Measurements from ENCODE around the gene LAMC1.

The LAMC1 gene

GRCh38 chr1:182984138-182984537, 39.1 kb upstream of the LAMC1 start:
- H3K27me3 ChIP-seq (ENCODE audit: insufficient read depth, low read length) = no peaks in the 10 kb centered on the region
- no peaks in the 10 kb centered on the region for H3K79me1 ChIP-seq (ENCODE audit: low read length)
- H3K4ac ChIP-seq (ENCODE audit: low read depth, low read length) = no peak overlapping the region
- no peak overlapping the region for H3K4me3 ChIP-seq (ENCODE audit: low read depth, low read length)
- no peak overlapping the region for H4K12ac ChIP-seq (ENCODE audit: low read depth, low read length)
- no peak overlapping the region for H3K4me2 ChIP-seq (ENCODE audit: low read length)
- H3K23ac ChIP-seq (ENCODE audit: low read length) = no peak overlapping the region
- no CpG with 5 or more reads among the region's 7 CpGs for WGBS (ENCODE audit: extremely low coverage, insufficient coverage, insufficient read length)
- H2AK5ac ChIP-seq (ENCODE audit: low read length) = no peak overlapping the region
- no peaks in the 10 kb centered on the region for H3K36me3 ChIP-seq (ENCODE audit: control insufficient read depth in 1 of 2, insufficient read depth in 2 of 2, low read length in 2 of 2)
- no peak overlapping the region for H3K9ac ChIP-seq (ENCODE audit: low read length)
- no peak overlapping the region for H4K8ac ChIP-seq (ENCODE audit: low read depth, low read length)
- no peak overlapping the region for H4K91ac ChIP-seq (ENCODE audit: low read depth, low read length)
- no peaks in the 10 kb centered on the region for H3K79me2 ChIP-seq (ENCODE audit: control insufficient read depth, insufficient read depth, low read length, poor library complexity)
- H3K18ac ChIP-seq (ENCODE audit: low read length) = no peak overlapping the region
- H3K14ac ChIP-seq (ENCODE audit: low read length) = no peak overlapping the region
- no peak for DNase-seq
- no peak overlapping the region for H2BK120ac ChIP-seq (ENCODE audit: insufficient read depth, low read length, poor library complexity)
- H3K27ac ChIP-seq (ENCODE audit: low read depth, low read length) = no peak overlapping the region
- no peak overlapping the region for H2BK12ac ChIP-seq (ENCODE audit: low read length)
- no peak overlapping the region for H2BK5ac ChIP-seq (ENCODE audit: low read depth, low read length, poor library complexity)
- H2AFZ ChIP-seq (ENCODE audit: insufficient read depth, low read length, poor library complexity) = no peak overlapping the region
- no peaks in the 10 kb centered on the region for H3K9me3 ChIP-seq (ENCODE audit: insufficient read depth, low read depth, low read length)
- H3K4me1 ChIP-seq (ENCODE audit: control insufficient read depth in 1 of 2, insufficient read depth in 2 of 2, low read length in 2 of 2) = no peaks in the 10 kb centered on the region

GRCh38 chr1:182984621-182985020, 38.6 kb upstream of the LAMC1 start:
- no peak overlapping the region for H2BK120ac ChIP-seq (ENCODE audit: insufficient read depth, low read length, poor library complexity)
- no peak overlapping the region for H3K18ac ChIP-seq (ENCODE audit: low read length)
- no peaks in the 10 kb centered on the region for H3K79me1 ChIP-seq (ENCODE audit: low read length)
- H3K36me3 ChIP-seq (ENCODE audit: control insufficient read depth in 1 of 2, insufficient read depth in 2 of 2, low read length in 2 of 2) = no peaks in the 10 kb centered on the region
- H4K8ac ChIP-seq (ENCODE audit: low read depth, low read length) = no peak overlapping the region
- no peak overlapping the region for H4K91ac ChIP-seq (ENCODE audit: low read depth, low read length)
- H3K4me2 ChIP-seq (ENCODE audit: low read length) = no peak overlapping the region
- H2BK12ac ChIP-seq (ENCODE audit: low read length) = no peak overlapping the region
- H3K4me1 ChIP-seq (ENCODE audit: control insufficient read depth in 1 of 2, insufficient read depth in 2 of 2, low read length in 2 of 2) = no peaks in the 10 kb centered on the region
- H3K79me2 ChIP-seq (ENCODE audit: control insufficient read depth, insufficient read depth, low read length, poor library complexity) = no peaks in the 10 kb centered on the region
- no peak overlapping the region for H2BK5ac ChIP-seq (ENCODE audit: low read depth, low read length, poor library complexity)
- H3K23ac ChIP-seq (ENCODE audit: low read length) = no peak overlapping the region
- no peak overlapping the region for H3K4me3 ChIP-seq (ENCODE audit: low read depth, low read length)
- no peak overlapping the region for H2AK5ac ChIP-seq (ENCODE audit: low read length)
- H3K27ac ChIP-seq (ENCODE audit: low read depth, low read length) = no peak overlapping the region
- no peak overlapping the region for H3K9ac ChIP-seq (ENCODE audit: low read length)
- no peaks in the 10 kb centered on the region for H3K27me3 ChIP-seq (ENCODE audit: insufficient read depth, low read length)
- H4K12ac ChIP-seq (ENCODE audit: low read depth, low read length) = no peak overlapping the region
- H2AFZ ChIP-seq (ENCODE audit: insufficient read depth, low read length, poor library complexity) = no peak overlapping the region
- WGBS (ENCODE audit: extremely low coverage, insufficient coverage, insufficient read length) = no CpG with 5 or more reads among the region's 1 CpG
- no peak overlapping the region for H3K4ac ChIP-seq (ENCODE audit: low read depth, low read length)
- no peak for DNase-seq
- H3K14ac ChIP-seq (ENCODE audit: low read length) = no peak overlapping the region
- no peaks in the 10 kb centered on the region for H3K9me3 ChIP-seq (ENCODE audit: insufficient read depth, low read depth, low read length)

GRCh38 chr1:182985876-182986275, 37.3 kb upstream of the LAMC1 start:
- Histone ChIP-seq H3K79me1 (ENCODE audit: low read length) (no peaks in the 10 kb centered on the region), H2BK5ac (ENCODE audit: low read depth, low read length, poor library complexity) (no peak overlapping the region), H3K14ac (ENCODE audit: low read length) (no peak overlapping the region), H3K18ac (ENCODE audit: low read length) (no peak overlapping the region), H3K23ac (ENCODE audit: low read length) (no peak overlapping the region), H2BK120ac (ENCODE audit: insufficient read depth, low read length, poor library complexity) (no peak overlapping the region), H3K4me2 (ENCODE audit: low read length) (no peak overlapping the region), H2AK5ac (ENCODE audit: low read length) (no peak overlapping the region), H3K27me3 (ENCODE audit: insufficient read depth, low read length) (no peaks in the 10 kb centered on the region), H4K8ac (ENCODE audit: low read depth, low read length) (no peak overlapping the region), H4K12ac (ENCODE audit: low read depth, low read length) (no peak overlapping the region), H3K79me2 (ENCODE audit: control insufficient read depth, insufficient read depth, low read length, poor library complexity) (no peaks in the 10 kb centered on the region), H3K9ac (ENCODE audit: low read length) (no peak overlapping the region), H3K4ac (ENCODE audit: low read depth, low read length) (no peak overlapping the region), H3K4me1 (ENCODE audit: control insufficient read depth in 1 of 2, insufficient read depth in 2 of 2, low read length in 2 of 2) (no peaks in the 10 kb centered on the region), H2AFZ (ENCODE audit: insufficient read depth, low read length, poor library complexity) (no peak overlapping the region), H2BK12ac (ENCODE audit: low read length) (no peak overlapping the region), H3K4me3 (ENCODE audit: low read depth, low read length) (no peak overlapping the region), H3K27ac (ENCODE audit: low read depth, low read length) (no peak overlapping the region), H3K36me3 (ENCODE audit: control insufficient read depth in 1 of 2, insufficient read depth in 2 of 2, low read length in 2 of 2) (no peaks in the 10 kb centered on the region), H4K91ac (ENCODE audit: low read depth, low read length) (no peak overlapping the region), H3K9me3 (ENCODE audit: insufficient read depth, low read depth, low read length) (no peaks in the 10 kb centered on the region)
- DNase-seq = no peak
- no CpG with 5 or more reads among the region's 1 CpG for WGBS (ENCODE audit: extremely low coverage, insufficient coverage, insufficient read length)

GRCh38 chr1:182990413-182991144, 32.6 kb upstream of the LAMC1 start:
- no peak overlapping the region for H4K91ac ChIP-seq (ENCODE audit: low read depth, low read length)

More at GRCh38 chr1:182990413-182991144, 32.6 kb upstream of the LAMC1 start:
- H3K9me3 ChIP-seq (ENCODE audit: insufficient read depth, low read depth, low read length) = no peaks in the 10 kb centered on the region
- no peak overlapping the region for H2AFZ ChIP-seq (ENCODE audit: insufficient read depth, low read length, poor library complexity)
- H2AK5ac ChIP-seq (ENCODE audit: low read length) = no peak overlapping the region
- H3K36me3 ChIP-seq (ENCODE audit: control insufficient read depth in 1 of 2, insufficient read depth in 2 of 2, low read length in 2 of 2) = no peaks in the 10 kb centered on the region
- no peak overlapping the region for H2BK120ac ChIP-seq (ENCODE audit: insufficient read depth, low read length, poor library complexity)
- H3K9ac ChIP-seq (ENCODE audit: low read length) = no peak overlapping the region
- DNase-seq = no peak
- H2BK12ac ChIP-seq (ENCODE audit: low read length) = no peak overlapping the region
- no peaks in the 10 kb centered on the region for H3K79me2 ChIP-seq (ENCODE audit: control insufficient read depth, insufficient read depth, low read length, poor library complexity)
- H4K8ac ChIP-seq (ENCODE audit: low read depth, low read length) = no peak overlapping the region
- no peak overlapping the region for H2BK5ac ChIP-seq (ENCODE audit: low read depth, low read length, poor library complexity)
- H3K4ac ChIP-seq (ENCODE audit: low read depth, low read length) = no peak overlapping the region
- H3K79me1 ChIP-seq (ENCODE audit: low read length) = no peaks in the 10 kb centered on the region
- no peak overlapping the region for H4K12ac ChIP-seq (ENCODE audit: low read depth, low read length)
- no peaks in the 10 kb centered on the region for H3K27me3 ChIP-seq (ENCODE audit: insufficient read depth, low read length)
- H3K23ac ChIP-seq (ENCODE audit: low read length) = no peak overlapping the region
- H3K18ac ChIP-seq (ENCODE audit: low read length) = no peak overlapping the region
- H3K4me3 ChIP-seq (ENCODE audit: low read depth, low read length) = no peak overlapping the region
- no peak overlapping the region for H3K4me2 ChIP-seq (ENCODE audit: low read length)
- H3K27ac ChIP-seq (ENCODE audit: low read depth, low read length) = no peak overlapping the region
- H3K14ac ChIP-seq (ENCODE audit: low read length) = no peak overlapping the region
- WGBS (ENCODE audit: extremely low coverage, insufficient coverage, insufficient read length) = no CpG with 5 or more reads among the region's 7 CpGs
- H3K4me1 ChIP-seq (ENCODE audit: control insufficient read depth in 1 of 2, insufficient read depth in 2 of 2, low read length in 2 of 2) = no peaks in the 10 kb centered on the region
